NCI-H2227 treated with DMSO at 0.1 percent for 48 hours (cell line): ENCODE measurements around the gene CCDC32.

Source experiments
- DNase-seq: peaks from one replicate; lab custom pipeline; 2025; lab: John Stamatoyannopoulos, UW

The CCDC32 gene

GRCh38 chr15:40565333-40566238, 744 bp upstream of the CCDC32 start:
- DNase-seq = no peak

DNA sequence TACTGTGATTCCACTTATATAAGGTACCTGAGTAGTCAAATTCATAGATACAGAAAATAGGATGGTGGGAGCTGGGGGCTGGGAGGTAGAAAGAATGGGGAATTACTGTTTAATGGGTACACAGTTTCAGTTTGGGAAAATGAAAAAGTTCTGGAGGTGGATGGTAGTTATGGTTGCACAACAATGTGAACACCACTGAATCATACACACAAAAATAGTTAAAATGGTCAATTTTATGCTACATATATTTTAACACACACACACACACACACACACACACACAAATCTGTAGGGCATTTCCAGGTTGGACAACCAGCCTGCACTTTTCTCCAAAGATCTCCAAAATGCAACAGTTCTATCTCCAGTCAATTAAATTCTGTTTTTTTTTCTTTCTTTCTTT, 1.4 kb downstream of the CCDC32 start:
- no peak for DNase-seq

DNA sequence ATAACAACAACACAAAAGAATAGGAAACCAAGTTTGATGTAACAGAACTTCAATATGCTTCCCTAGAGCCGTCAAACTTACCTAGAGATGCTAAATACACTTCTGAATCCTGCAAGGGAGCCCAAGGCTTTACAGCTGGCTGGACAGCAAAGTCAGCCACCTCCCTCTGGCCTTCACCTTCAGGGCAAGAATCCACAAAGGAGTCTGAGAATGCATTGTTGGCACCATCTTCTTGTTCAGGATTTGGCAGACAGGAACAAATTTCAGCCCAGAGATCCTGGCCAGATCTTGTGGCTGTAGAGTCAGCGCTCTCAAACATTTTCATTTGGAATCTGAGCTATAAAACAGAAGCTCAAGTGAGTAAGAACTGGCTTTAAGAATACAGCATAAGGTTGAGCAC, 2.2 kb downstream of the CCDC32 start:
- DNase-seq = no peak

DNA sequence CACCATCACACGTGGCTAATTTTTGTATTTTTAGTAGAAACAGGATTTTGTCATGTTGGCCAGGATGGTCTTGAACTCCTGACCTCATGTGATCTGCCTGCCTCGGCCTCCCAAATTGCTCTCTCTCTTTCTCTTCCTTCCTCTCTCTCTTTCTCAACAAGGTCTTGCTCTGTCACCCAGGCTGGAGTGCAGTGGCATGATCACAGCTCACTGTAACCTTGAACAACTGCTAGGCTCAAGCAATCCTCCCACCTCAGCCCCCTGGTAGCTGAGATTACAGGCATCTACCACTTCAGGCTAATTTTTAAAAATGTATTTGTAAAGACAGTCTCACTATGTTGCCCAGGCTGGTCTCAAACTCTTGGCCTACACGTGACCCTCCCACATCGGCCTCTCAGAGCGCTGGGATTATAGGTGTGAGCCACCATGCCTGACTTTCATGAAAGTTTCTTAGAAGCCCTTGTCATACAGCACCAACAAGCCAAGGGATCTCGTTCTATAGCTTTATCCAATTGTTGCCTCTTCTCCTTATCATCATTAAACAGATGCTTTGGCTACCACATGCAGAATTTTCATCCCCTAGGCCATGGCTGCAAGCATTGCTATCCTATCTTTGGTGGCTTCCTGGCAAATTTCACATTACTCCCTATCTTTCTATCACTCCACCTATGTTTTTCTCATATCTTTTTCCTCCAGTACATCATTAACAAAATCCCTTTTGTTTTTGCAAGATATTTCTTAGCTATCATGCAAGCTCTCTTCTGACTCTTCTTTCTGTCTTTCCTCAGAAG, 5.7 kb downstream of the CCDC32 start:
- DNase-seq = no peak

- DNase-seq = no peak
These were observed 9.0 kb downstream of the CCDC32 start for GRCh38 chr15:40555876-40556275.

- peak; percentile 60 for DNase-seq
These were observed 10.7 kb downstream of the CCDC32 start for GRCh38 chr15:40554161-40554525.

- no peak for DNase-seq
These were observed 14.4 kb downstream of the CCDC32 start for GRCh38 chr15:40550341-40551037.

GRCh38 chr15:40549894-40550293, 14.9 kb downstream of the CCDC32 start:
- no peak for DNase-seq

DNA sequence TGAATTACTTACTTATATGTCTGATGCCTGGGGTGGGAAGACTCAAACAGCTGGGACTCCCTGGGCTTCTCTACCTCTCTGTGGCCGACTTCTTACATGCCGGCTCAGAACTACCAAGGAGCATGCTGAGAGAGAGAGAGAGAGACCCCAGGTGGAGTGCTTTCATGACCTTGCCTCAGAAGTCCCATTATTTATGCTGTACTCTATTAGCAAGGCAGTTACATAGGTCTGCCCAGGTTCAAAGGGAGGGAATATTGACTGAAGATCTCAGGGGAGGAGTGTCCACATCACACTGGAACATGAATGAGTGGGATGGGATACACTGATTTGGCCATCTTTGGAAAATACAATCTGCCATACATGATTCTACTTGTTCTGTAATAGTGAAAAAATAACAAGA, 16.2 kb downstream of the CCDC32 start:
- DNase-seq = no peak

- no peak for DNase-seq
These were observed 19.4 kb downstream of the CCDC32 start for GRCh38 chr15:40545457-40545856.

- DNase-seq = no peak
These were observed 21.1 kb downstream of the CCDC32 start for GRCh38 chr15:40543631-40544294.

DNA sequence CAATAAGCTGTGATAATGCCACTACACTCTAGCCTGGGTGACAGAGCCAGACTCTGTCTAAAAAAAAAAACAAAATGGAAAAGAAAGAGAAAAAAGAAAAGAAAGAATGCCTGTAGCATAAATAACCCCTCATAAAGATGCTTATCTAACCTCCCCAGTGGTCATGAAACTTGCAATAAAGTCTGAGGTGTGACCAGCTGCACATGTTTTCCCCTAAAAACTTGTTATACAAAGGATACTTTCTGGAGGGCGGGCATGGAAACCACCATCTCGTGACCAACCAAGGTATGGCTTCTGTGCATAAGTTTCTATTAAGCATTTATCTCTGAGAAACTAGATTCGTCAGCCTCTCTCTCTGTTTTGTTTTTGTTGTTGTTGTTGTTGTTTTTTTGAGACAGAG, 21.8 kb downstream of the CCDC32 start:
- no peak for DNase-seq

GRCh38 chr15:40538976-40539375, 25.9 kb downstream of the CCDC32 start:
- DNase-seq = peak; percentile 27

- DNase-seq = no peak
These were observed 28.3 kb downstream of the CCDC32 start for GRCh38 chr15:40536501-40536900.

GRCh38 chr15:40534371-40534770, 30.5 kb downstream of the CCDC32 start:
- DNase-seq = no peak

- DNase-seq = no peak
These were observed 31.0 kb downstream of the CCDC32 start for GRCh38 chr15:40533763-40534364.

GRCh38 chr15:40528801-40529200, 36.0 kb downstream of the CCDC32 start:
- DNase-seq = no peak

DNA sequence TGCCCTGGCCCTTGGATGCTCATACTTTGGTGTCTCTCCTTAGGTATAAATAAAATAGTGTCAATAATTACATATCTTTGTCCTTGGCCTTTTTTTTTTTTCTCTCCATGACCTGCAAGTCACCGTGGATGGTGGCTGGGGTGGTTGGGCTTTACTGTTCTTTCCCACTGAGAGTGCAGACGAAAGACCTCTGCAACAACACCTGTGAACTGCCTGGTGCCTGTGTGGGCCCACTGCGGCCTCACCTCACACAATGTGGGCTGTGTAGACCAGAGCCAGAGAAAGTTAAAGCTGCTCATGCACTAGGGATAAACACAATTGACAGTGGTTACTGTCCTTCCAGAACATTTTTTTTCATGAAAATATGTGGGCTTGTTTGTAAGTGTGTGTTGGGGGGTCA, 39.0 kb downstream of the CCDC32 start:
- no peak for DNase-seq

GRCh38 chr15:40523611-40524010, 41.2 kb downstream of the CCDC32 start:
- DNase-seq = no peak

GRCh38 chr15:40516322-40516721, 48.5 kb downstream of the CCDC32 start:
- no peak for DNase-seq

DNA sequence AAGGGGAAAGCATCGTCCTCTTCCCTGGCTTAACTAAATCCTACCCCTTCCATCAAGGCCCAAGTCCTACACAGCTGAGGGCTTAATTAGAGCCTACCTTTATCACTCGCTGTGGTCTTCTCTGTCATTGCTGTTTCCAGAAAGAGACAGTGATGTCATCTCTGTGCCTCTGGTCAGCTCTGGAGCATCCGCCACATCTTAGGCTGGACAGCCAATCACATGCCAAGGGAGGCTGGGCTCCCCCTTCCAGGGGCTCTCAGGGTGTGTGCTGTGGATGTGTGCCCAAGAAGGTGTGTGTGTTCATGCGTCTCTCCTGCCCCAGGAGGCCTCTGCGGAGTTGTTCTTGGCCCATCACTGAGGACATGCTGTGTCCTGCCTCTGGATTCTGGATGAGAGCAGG, 51.2 kb downstream of the CCDC32 start:
- DNase-seq = no peak

DNA sequence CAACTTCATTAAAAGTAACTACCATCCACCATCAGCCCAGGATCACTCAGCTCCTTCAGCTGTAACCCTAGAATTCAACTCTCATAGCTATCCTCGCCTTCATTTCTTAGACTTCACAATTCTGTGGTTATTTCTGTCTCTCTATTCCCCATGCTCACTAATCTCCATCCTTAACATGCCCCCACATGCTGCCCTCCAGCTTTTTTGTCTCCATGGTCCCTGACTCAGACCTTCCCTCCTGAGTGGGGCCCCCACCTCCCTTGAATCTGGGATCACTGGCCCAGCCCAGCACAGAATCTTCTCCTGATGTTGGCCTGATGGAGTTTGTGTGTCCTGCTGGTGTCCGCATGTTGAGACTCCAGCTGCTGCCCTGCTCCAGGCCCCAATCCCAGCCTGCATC, 52.4 kb downstream of the CCDC32 start:
- DNase-seq = no peak
